Mammary epithelial cell (primary cell): Measurements from ENCODE around the gene TNIK.

Experiments
- CTCF ChIP-seq, 2 donors: IDR thresholded peaks in 1 of 2; conservative IDR thresholded peaks in 1 of 2; 2 replicates each; pipeline ENCODE4 v1.5.1; 2011 to 2012; ENCODE audit warnings: inconsistent platforms in 2 of 2, low read length in 2 of 2, mild to moderate bottlenecking in 2 of 2, control low read depth in 1 of 2, low read depth in 1 of 2; ENCODE audit not compliant: insufficient read depth in 1 of 2; ENCODE audit errors: extremely low read depth in 1 of 2
- EZH2 ChIP-seq: IDR thresholded peaks from 2 replicates; pipeline ENCODE4 v1.6.1; 2012; ENCODE audit warnings: low read length, inconsistent platforms, borderline replicate concordance

GRCh38 chr3:171145798-171146197 lies 314.4 kb downstream of the TNIK start:
- TF ChIP-seq CTCF (conservative IDR thresholded peaks at IDR 0.05 in 1 of 2, IDR thresholded peaks at IDR 0.05 in 1 of 2; ENCODE audit: extremely low read depth in 1 of 2, insufficient read depth in 1 of 2, low read depth in 1 of 2, low read length in 2 of 2), result no peak
- no peak for TF ChIP-seq EZH2
